IPS-18c (cell line): ENCODE data around the gene AMBRA1.

Experiments used
- H3K4me3 ChIP-seq: 2 replicates; pipeline ENCODE4 v1.7.0; 2013; ENCODE audit warnings: low read depth, mild to moderate bottlenecking, low read length, moderate library complexity; ENCODE audit not compliant: insufficient read depth
- H3K9me3 ChIP-seq: one replicate; pipeline ENCODE4 v1.6.1; 2013; ENCODE audit warnings: mild to moderate bottlenecking, low read length, moderate library complexity; ENCODE audit not compliant: control insufficient read depth, insufficient read depth

The AMBRA1 gene

DNA sequence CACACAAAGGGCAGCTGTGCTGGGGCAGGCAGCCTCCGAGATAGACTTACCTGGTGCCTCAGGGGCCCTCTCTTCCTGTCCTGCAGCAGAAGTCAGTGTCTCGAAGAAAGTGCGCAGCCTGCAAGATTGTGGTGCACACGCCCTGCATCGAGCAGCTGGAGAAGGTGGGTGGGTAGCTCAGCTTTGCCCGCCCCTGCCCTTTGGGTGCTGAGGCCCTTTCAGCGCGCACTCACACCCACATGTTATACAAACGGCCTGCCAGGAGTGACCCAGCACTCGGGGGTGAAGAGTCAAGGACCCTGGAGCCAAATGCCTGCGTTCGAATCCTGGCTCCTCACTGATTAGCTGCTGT is 225.9 kb downstream of the AMBRA1 start:
- H3K9me3 ChIP-seq: peaks cover 2% of the 10 kb centered on the region
- no peak overlapping the region for H3K4me3 ChIP-seq

DNA sequence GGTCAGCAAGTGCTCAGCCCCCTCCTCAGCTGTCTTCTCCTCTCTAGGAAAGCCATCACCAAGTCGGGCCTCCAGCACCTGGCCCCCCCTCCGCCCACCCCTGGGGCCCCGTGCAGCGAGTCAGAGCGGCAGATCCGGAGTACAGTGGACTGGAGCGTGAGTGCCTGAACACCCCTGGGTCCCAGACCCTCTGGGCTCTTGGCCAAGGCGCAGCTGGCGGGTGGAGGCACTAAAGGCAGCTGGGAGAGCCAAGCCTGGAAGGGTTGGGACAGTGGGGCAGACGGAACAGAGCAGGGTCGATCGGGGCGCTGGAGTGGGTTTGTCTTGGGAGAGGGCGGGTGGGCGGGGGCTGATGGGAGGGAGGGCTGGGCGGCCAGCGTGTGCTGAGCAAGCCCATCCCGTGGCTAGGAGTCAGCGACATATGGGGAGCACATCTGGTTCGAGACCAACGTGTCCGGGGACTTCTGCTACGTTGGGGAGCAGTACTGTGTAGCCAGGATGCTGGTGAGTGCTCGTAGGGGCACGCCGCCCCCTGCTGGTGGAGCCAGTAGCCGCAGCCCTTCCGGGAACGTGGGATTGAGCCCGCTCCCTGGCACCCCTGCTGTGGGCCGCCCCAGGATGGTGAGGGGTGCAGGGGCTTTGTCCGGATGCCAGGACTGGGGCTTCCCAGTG is 226.4 kb downstream of the AMBRA1 start:
- H3K4me3 ChIP-seq: no peak overlapping the region
- H3K9me3 ChIP-seq: peaks cover 2% of the 10 kb centered on the region

- H3K9me3 ChIP-seq: peaks cover 2% of the 10 kb centered on the region
- H3K4me3 ChIP-seq: no peak overlapping the region
Measured at GRCh38 chr11:46366661-46367161, 227.1 kb downstream of the AMBRA1 start.

- H3K9me3 ChIP-seq: peaks cover 2% of the 10 kb centered on the region
- H3K4me3 ChIP-seq: no peak overlapping the region
Measured at GRCh38 chr11:46366260-46366659, 227.6 kb downstream of the AMBRA1 start.

DNA sequence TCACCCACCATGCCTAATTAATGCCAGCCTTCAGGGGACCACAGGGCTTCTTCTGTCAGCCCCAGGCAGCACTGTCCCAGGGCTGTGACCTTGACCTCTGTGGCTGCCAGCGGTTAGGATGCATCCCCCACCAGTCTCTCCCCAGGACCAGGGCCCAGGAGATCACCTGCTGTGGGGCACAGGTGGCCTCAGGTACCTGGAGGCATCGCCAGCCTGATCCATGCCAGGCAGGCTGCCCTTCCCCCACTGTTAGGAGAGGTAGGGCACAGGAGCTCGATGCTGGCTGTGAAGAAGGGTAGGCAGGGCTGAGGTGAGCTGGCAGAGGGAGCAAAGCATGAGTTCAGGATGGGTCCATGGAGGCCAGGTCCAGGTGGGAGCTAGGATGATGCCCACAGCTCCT is 229.0 kb downstream of the AMBRA1 start:
- H3K4me3 ChIP-seq: no peak overlapping the region
- peaks cover 2% of the 10 kb centered on the region for H3K9me3 ChIP-seq

DNA sequence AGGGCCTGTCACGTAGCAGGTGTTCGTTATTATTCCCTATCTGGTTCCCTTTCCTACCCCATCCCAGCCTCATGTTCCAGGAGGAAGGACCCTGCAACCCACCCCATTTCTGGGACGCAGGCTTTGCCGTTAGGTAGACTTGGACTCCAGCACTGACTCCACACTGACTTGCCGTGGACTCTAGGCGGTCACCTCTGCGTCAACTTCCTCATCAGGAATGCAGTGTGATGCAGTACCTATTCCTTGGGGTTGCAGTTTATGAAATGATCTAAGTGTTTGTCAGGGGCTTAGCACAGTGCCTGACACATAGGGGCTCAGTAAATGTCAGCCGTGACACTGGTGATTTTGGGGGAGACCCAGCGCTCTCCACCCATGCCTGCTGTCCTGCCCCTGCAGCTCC is 229.8 kb downstream of the AMBRA1 start:
- Histone ChIP-seq H3K4me3 (no peak overlapping the region), H3K9me3 (no peaks in the 10 kb centered on the region)

GRCh38 chr11:46363455-46364005 is 230.3 kb downstream of the AMBRA1 start:
- H3K9me3 ChIP-seq: no peaks in the 10 kb centered on the region
- no peak overlapping the region for H3K4me3 ChIP-seq

- Histone ChIP-seq H3K9me3 (no peaks in the 10 kb centered on the region), H3K4me3 (no peak overlapping the region)
Measured at GRCh38 chr11:46363031-46363407, 230.8 kb downstream of the AMBRA1 start.

DNA sequence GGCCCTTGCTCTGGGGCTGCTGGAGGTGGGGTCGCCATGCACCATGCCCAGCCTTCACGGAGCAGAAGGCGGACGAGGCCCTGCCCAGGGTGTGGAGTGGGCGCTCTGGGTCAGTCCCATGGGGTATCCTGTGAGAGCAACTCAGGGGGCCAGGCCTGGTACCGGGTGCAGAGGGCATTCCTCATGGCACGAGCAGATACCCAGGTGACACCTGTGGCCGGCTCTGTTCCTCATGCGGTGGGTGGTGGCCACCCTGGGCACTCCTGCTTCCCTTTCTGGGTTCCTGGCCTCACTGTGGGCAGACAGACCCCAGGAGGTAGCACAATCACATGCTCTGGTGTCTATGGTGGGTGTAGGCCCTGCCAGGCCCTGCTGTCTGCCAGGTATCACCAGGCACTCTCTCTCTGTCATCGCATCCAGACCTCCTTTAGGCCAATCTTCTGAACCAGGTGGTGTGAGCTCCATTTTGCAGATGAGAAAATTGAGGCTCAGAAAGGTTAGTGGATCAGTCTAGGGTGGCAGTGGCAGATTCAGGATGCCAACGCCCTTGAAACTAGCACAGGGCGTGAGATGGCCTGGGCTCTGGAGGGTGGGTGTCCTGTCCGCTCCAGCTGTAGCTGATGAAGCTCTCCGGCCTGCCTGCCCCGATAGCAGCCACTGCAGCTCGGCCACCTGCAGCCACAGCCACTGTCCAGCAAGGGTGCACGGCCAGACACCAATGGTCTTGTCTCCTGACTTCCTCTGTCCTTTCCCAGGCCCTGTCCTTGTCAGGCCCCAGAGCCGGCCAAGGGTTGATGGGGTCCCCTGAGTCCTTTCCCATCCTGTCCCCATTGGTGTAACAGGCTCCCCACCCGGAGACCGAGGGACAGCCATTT is 231.4 kb downstream of the AMBRA1 start:
- Histone ChIP-seq H3K9me3 (no peaks in the 10 kb centered on the region), H3K4me3 (no peak overlapping the region)

DNA sequence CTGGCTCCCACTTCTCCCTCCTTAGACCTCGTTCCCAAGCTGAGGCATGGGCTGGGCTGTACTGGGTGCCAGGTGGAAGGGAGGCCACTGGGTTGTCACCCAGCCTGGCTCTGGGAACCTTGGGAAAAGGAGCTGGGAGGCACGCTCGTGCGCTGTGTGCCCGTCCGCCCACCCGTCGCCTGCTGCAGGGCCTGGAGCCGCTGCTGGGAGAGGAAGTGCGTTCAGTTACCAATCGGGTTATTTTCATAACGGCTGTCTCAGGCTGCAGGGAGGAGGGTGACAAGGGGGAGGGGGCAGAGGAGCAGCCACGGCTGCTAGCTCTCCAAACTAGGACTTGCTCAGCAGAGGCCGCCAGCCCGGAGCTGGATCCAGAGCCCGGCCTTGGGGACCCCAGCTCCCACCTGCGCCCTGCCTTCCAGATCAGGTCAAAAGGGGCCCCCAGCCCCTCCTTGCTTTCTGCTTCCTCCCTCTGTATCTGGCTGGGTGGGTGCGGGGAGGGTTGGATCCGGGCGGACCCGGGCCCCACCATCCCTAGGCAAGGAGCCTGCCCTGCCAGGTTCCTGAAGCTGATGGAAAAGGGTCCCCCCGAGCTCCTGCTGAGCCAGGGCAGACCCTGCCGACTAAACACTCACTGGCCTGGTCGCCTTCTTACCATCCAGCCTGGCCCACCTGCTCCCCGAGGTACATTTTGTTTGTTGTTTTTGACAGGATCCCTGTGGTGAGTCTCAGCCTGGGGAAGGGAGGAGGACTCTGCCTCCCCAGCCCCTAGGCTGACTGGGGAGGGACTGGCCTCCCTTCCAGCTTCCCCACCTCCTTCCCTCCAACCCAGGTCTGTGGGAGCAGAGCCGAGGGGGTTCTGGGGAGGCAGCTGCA is 232.3 kb downstream of the AMBRA1 start:
- Histone ChIP-seq H3K9me3 (no peaks in the 10 kb centered on the region), H3K4me3 (no peak overlapping the region)

GRCh38 chr11:46360878-46361277 is 232.9 kb downstream of the AMBRA1 start:
- no peaks in the 10 kb centered on the region for H3K9me3 ChIP-seq
- H3K4me3 ChIP-seq: no peak overlapping the region

- Histone ChIP-seq H3K9me3 (no peaks in the 10 kb centered on the region), H3K4me3 (no peak overlapping the region)
Measured at GRCh38 chr11:46359953-46360352, 233.9 kb downstream of the AMBRA1 start.

DNA sequence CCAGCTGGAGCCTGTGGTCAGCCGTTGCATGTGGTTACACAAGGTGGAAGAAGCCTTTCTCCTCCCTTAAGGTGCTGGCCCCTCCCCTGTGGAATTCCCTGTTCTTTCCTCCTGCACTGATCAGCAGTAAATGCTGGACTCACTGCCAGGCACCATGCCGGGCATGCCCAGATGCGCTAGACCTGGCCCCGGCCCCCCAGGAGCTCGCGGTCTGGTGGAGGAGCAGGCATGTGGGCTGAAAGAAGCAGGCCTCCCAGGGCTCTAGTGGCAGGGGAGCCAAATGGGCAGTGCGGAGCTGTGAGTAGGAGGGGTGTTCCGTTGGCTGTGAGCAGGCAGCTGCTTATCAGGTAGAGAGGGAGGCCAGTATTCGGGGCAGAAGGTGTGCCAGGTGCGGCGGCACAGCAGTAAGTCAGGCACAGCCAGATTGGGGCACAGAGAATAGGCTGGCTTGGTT is 236.3 kb downstream of the AMBRA1 start:
- H3K9me3 ChIP-seq: no peaks in the 10 kb centered on the region
- H3K4me3 ChIP-seq: no peak overlapping the region

GRCh38 chr11:46356924-46357482 is 236.8 kb downstream of the AMBRA1 start:
- Histone ChIP-seq H3K4me3 (no peak overlapping the region), H3K9me3 (no peaks in the 10 kb centered on the region)

DNA sequence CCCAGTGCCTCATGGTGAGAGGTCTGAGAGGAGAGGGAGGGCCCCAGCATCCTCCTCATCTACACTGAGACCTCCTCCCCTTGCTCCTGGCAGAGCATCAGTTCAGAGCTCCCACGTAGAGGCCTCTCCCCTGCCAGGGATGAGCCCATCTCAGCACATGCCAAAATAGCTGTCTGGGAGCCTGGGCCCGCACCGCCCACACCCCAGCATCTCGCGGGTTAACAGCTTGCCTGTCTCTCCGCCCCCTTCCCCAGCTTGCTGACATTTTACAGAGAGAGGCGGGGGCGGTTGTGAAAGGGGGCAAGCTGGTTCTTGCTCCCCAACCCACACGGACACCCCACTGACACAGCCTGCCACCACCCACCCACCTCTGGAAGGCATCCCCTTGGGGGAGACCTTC is 240.1 kb downstream of the AMBRA1 start:
- H3K9me3 ChIP-seq: no peaks in the 10 kb centered on the region
- no peak overlapping the region for H3K4me3 ChIP-seq

DNA sequence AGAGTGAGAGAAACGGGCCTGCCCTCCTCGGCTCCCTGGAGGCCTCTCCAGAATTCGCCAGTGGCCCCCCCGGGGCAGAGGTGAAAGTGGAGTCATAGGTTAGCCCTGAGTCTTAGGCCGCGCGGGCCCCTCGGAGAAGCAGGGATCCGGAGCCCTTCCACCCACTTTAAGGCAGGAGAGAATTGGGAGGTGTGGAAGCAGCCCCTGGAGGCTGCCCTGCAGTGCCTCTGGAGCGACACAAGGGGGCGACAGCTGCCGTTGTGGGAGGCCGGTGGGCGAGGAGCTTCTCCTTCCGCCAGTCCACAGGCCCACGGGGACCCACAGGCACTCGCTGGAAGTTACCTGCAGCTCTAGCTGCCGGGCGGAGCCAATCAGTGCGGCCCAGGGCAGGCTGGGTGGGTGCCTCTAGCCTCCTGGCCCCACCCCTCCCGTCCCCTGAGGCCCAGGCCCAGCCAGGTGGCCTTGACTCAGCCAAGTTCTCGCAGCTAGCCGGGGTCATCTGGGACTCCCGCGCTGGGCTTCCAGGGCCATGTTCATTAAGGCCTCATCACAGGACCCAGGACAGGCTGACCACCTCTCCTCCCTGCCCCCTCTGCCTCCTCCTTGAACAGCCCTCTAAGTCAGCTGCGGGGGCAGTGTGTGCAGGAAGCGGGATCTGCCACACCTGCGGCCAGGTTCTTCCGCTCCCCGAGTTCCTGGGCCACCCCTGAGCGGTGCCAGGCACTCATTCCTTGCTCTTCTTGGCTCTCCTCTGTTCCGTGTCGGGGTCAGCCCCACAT is 241.6 kb downstream of the AMBRA1 start:
- no peak overlapping the region for H3K4me3 ChIP-seq
- peaks cover 2% of the 10 kb centered on the region for H3K9me3 ChIP-seq
